Endothelial cell of umbilical vein (primary cell): ENCODE measurements around the gene ACTG2. TPM values are rescaled to one million over a fixed set of nuclear protein-coding genes. Genes with fewer than 3 reads are reported as not detected.
"Not testable (repeated sequence)": the region's sequence is repeated elsewhere in the genome, so short reads cannot be mapped to it uniquely, and the experiment has no call there.

Experiments
- BruUV-seq: library from RNA; stranded (reverse); fragments of 400-500 nt; replicated peaks from 2 replicates; lab custom pipeline; 2021; lab: Mats Ljungman, UMichigan
- CTCF ChIA-PET: fragments of 300-600, 350-600 bp; sonication (Branson Sonifier 250); formaldehyde crosslinking; loops from one replicate; lab custom pipeline; 2021; ENCODE audit warnings: antibody characterized with exemption, inconsistent platforms; lab: Charles Lee
- POLR2A ChIA-PET: fragments of 300-600, 350-600 bp; sonication (Branson Sonifier 250); formaldehyde crosslinking; loops from one replicate; lab custom pipeline; 2021; ENCODE audit warnings: antibody characterized with exemption, inconsistent platforms; lab: Charles Lee
- DNase-seq: peaks from one replicate; pipeline ENCODE4 v3.0.0-alpha.2; 2011; ENCODE audit warnings: low read depth, low spot score
- FAIRE-seq: peaks from 2 replicates; lab custom pipeline; 2011; peaks lifted over from hg19 to GRCh38; lab: Jason Lieb, UNC
- H2AFZ ChIP-seq: 2 replicates; pipeline ENCODE4 v1.6.0; 2012; ENCODE audit warnings: low read depth, low read length, control low read depth, inconsistent platforms
- H3K27ac ChIP-seq: 2 replicates; pipeline ENCODE4 v1.5.1; 2011; ENCODE audit warnings: low read depth, mild to moderate bottlenecking, control low read depth, low read length, moderate library complexity; ENCODE audit not compliant: insufficient read depth
- H3K27me3 ChIP-seq, 2 experiments: 2 replicates each; pipeline versions ENCODE4 v1.6.0 to v1.6.1; 2011; ENCODE audit warnings: low read length in 2 of 2, mixed read lengths in 1 of 2; ENCODE audit not compliant: control insufficient read depth in 2 of 2, insufficient read depth in 2 of 2
- H3K36me3 ChIP-seq, 2 experiments: 2 replicates in 1 of 2; 3 replicates in 1 of 2; pipeline ENCODE4 v1.5.1; 2011; ENCODE audit warnings: low read length in 2 of 2, mild to moderate bottlenecking in 1 of 2, moderate library complexity in 1 of 2; ENCODE audit not compliant: control insufficient read depth in 2 of 2, insufficient read depth in 2 of 2; ENCODE audit errors: extremely low read depth in 1 of 2
- H3K4me1 ChIP-seq: 3 replicates; pipeline ENCODE4 v1.5.1; 2011; ENCODE audit warnings: mild to moderate bottlenecking, low read length; ENCODE audit not compliant: control insufficient read depth, insufficient read depth; ENCODE audit errors: extremely low read depth
- H3K4me2 ChIP-seq: 2 replicates; pipeline ENCODE4 v1.6.1; 2011; ENCODE audit warnings: low read length, control low read depth, mixed read lengths; ENCODE audit not compliant: insufficient read depth
- H3K4me3 ChIP-seq, 3 experiments: fragments of 200-600 bp in 1 of 3; sonication (generic), shearing (Covaris generic) in 1 of 3; replicated peaks in 1 of 3; 2 replicates each; pipeline ENCODE4 v1.5.1; 2011 to 2016; ENCODE audit warnings: control low read depth in 3 of 3, low read length in 3 of 3, mild to moderate bottlenecking in 2 of 3, inconsistent platforms in 1 of 3, low read depth in 1 of 3, moderate library complexity in 1 of 3; ENCODE audit not compliant: insufficient read depth in 1 of 3
- H3K79me2 ChIP-seq: 2 replicates; pipeline ENCODE4 v1.6.0; 2012; ENCODE audit warnings: low read length, inconsistent platforms; ENCODE audit not compliant: control insufficient read depth, insufficient read depth
- H3K9ac ChIP-seq: replicated peaks from 2 replicates; pipeline ENCODE3; 2011; ENCODE audit warnings: low read length, control low read depth; ENCODE audit not compliant: insufficient read depth; ENCODE audit errors: extremely low read depth
- H3K9me1 ChIP-seq: replicated peaks from 3 replicates; pipeline ENCODE4 v1.6.0; 2011; ENCODE audit warnings: mild to moderate bottlenecking, low read length; ENCODE audit not compliant: control insufficient read depth, insufficient read depth; ENCODE audit errors: extremely low read depth
- H3K9me3 ChIP-seq: replicated peaks from 2 replicates; pipeline ENCODE4 v1.5.1; 2012; ENCODE audit warnings: low read length, inconsistent platforms; ENCODE audit not compliant: control insufficient read depth, insufficient read depth
- H4K20me1 ChIP-seq: replicated peaks from 2 replicates; pipeline ENCODE3; 2011; ENCODE audit warnings: mild to moderate bottlenecking, low read length; ENCODE audit not compliant: control insufficient read depth, insufficient read depth; ENCODE audit errors: extremely low read depth
- CTCF ChIP-seq, 2 donors: IDR thresholded peaks; 1 replicate in 1 of 2; 2 replicates in 1 of 2; pipeline ENCODE4 v1.5.1; 2011; ENCODE audit warnings: low read length in 2 of 2, mild to moderate bottlenecking in 2 of 2, moderate library complexity in 2 of 2, control low read depth in 1 of 2, inconsistent platforms in 1 of 2, low read depth in 1 of 2; ENCODE audit not compliant: insufficient read depth in 1 of 2; ENCODE audit errors: extremely low read depth in 1 of 2
- EZH2 ChIP-seq: IDR thresholded peaks from 2 replicates; pipeline ENCODE4 v1.6.1; 2012; ENCODE audit warnings: borderline replicate concordance, low read depth, mild to moderate bottlenecking, moderate library complexity, low read length, inconsistent platforms; ENCODE audit not compliant: severe bottlenecking
- FOS ChIP-seq: IDR thresholded peaks from 2 replicates; pipeline ENCODE4 v1.6.1; 2011; ENCODE audit warnings: mild to moderate bottlenecking, low read length, moderate library complexity, borderline replicate concordance; ENCODE audit not compliant: insufficient read depth
- GATA2 ChIP-seq: IDR thresholded peaks from 2 replicates; pipeline ENCODE4 v1.7.0; 2011; ENCODE audit warnings: low read depth, mild to moderate bottlenecking, moderate library complexity, mixed read lengths, low read length; ENCODE audit not compliant: insufficient read length, insufficient read depth
- JUN ChIP-seq: IDR thresholded peaks from 2 replicates; pipeline ENCODE4 v1.6.1; 2011; ENCODE audit warnings: borderline replicate concordance, low read depth; ENCODE audit not compliant: insufficient read length, insufficient read depth
- MAX ChIP-seq: IDR thresholded peaks from 2 replicates; pipeline ENCODE4 v1.6.1; 2011; ENCODE audit not compliant: insufficient read depth, insufficient read length
- MYC ChIP-seq: IDR thresholded peaks from one replicate; pipeline ENCODE4 v1.6.1; 2011; ENCODE audit warnings: mild to moderate bottlenecking, low read depth, low read length
- POLR2AphosphoS5 ChIP-seq: IDR thresholded peaks from 2 replicates; pipeline ENCODE4 v1.6.1; 2012; ENCODE audit warnings: low read depth, mild to moderate bottlenecking, control low read depth, low read length, moderate library complexity; ENCODE audit not compliant: insufficient read depth
- dilution Hi-C: fragments of 300-500 bp; cut with MboI; formaldehyde crosslinking; loops from one replicate; pipeline ENCODE4 v1.15.0; 2019; ENCODE audit warnings: low sequenced_read_pairs; ENCODE audit not compliant: extremely low pct_ligation_motif_present
- intact Hi-C: fragments of 100-400 bp; cut with micrococcal nuclease; formaldehyde crosslinking; loops from one replicate; pipeline ENCODE4 v1.10.0; 2022
- polyA plus RNA-seq, 4 experiments: library from polyadenylated mRNA; depleted of rRNA in 3 of 4; stranded (reverse) in 3 of 4; unstranded in 1 of 4; fragments of >200 nt; gene quantifications; 2 replicates each; pipeline versions ENCODE4 v1.2.1 to v1.2.3, GENCODE V29; 2011 to 2012; ENCODE audit warnings: missing spikeins in 1 of 4
- total RNA-seq: library from RNA; stranded (reverse); gene quantifications from 2 replicates; pipeline ENCODE4 v1.2.3, GENCODE V29; 2021

Gene ACTG2
- total and polyA plus RNA-seq, 2 donors (not counting 3 experiments of a cell fraction or from before 2014, with no cell fraction given), result not detected

- DNase-seq, H3K36me3 ChIP-seq, H3K4me1 ChIP-seq, H3K27ac ChIP-seq, H3K9ac ChIP-seq, FAIRE-seq, H2AFZ ChIP-seq, dilution Hi-C loops, POLR2A ChIA-PET, H3K4me3 ChIP-seq, H3K79me2 ChIP-seq, H3K9me3 ChIP-seq, H3K27me3 ChIP-seq, BruUV-seq, CTCF ChIA-PET, H3K9me1 ChIP-seq, intact Hi-C loops, H3K4me2 ChIP-seq, H4K20me1 ChIP-seq: not testable (repeated sequence)
Observed at GRCh38 chr2:73877984-73878383, 14.8 kb upstream of the ACTG2 start.

GRCh38 chr2:73885406-73885805 is 7.4 kb upstream of the ACTG2 start:
- Histone ChIP-seq H3K4me3 (no peak overlapping the region), H3K4me1 (no peaks in the 10 kb centered on the region), H3K79me2 (no peaks in the 10 kb centered on the region), H3K4me2 (no peak overlapping the region), H3K9me1 (no peaks in the 10 kb centered on the region), H3K9ac (no peak overlapping the region), H3K27ac (no peak overlapping the region), H3K27me3 (no peaks in the 10 kb centered on the region), H4K20me1 (no peaks in the 10 kb centered on the region), H2AFZ (no peak overlapping the region), H3K9me3 (no peaks in the 10 kb centered on the region), H3K36me3 (no peaks in the 10 kb centered on the region)
- DNase-seq (no peak), FAIRE-seq (no peak)
- CTCF ChIA-PET, result interaction anchor here (1.0 kb wide), 1 partner anchor 12 kb away, joined by 4 read pairs; no protein-coding TSS in a partner anchor
- POLR2A ChIA-PET, result no interaction called here
- dilution Hi-C loops (no loop called here), intact Hi-C loops (no loop called here)
- no TSS peak for BruUV-seq
- TF ChIP-seq POLR2AphosphoS5, result no peak
- no peak for TF ChIP-seq GATA2
- no peak for TF ChIP-seq MAX
- no peak for TF ChIP-seq MYC
- TF ChIP-seq EZH2, result no peak
- TF ChIP-seq JUN, result no peak
- TF ChIP-seq CTCF (IDR thresholded peaks at IDR 0.05; ENCODE audit: extremely low read depth in 1 of 2, insufficient read depth in 1 of 2, low read depth in 1 of 2, low read length in 2 of 2), result no peak
- no peak for TF ChIP-seq FOS
